GM12878 (cell line): ENCODE results near the gene HYCC1. TPM values are rescaled to one million over a fixed set of nuclear protein-coding genes. Genes with fewer than 3 reads are reported as not detected.
A peak's percentile ranks its signal among the peaks of the same experiment; 100 is the strongest.

Experiments used
- BCL11A ChIP-seq: IDR thresholded peaks from 2 replicates; pipeline ENCODE4 v1.6.1; 2011; ENCODE audit warnings: low read depth, low read length
- CBFB ChIP-seq: IDR thresholded peaks from 2 replicates; pipeline ENCODE4 v1.6.1; 2016; ENCODE audit warnings: antibody characterized with exemption, low read depth
- CHD2 ChIP-seq: IDR thresholded peaks from 2 replicates; pipeline ENCODE4 v1.6.1; 2011; ENCODE audit warnings: low read depth, low read length, improper control_type of control experiment, borderline replicate concordance
- GABPA ChIP-seq: IDR thresholded peaks from 2 replicates; pipeline ENCODE4 v1.6.1; 2014; ENCODE audit warnings: antibody characterized with exemption, low read depth, mild to moderate bottlenecking, inconsistent platforms
- GATAD2B ChIP-seq: fragments of 450-650 bp; conservative IDR thresholded peaks from 2 replicates; pipeline ENCODE4 v1.6.1; 2017; ENCODE audit warnings: low read depth, mild to moderate bottlenecking, moderate library complexity
- JUND ChIP-seq: IDR thresholded peaks from 2 replicates; pipeline ENCODE4 v1.6.1; 2012; ENCODE audit warnings: low read depth, mild to moderate bottlenecking, low read length, improper control_type of control experiment, moderate library complexity
- KAT2A ChIP-seq: conservative IDR thresholded peaks from 2 replicates; pipeline ENCODE4 v1.6.1; 2011; ENCODE audit warnings: low read depth, low read length; ENCODE audit not compliant: control insufficient read depth
- MXI1 ChIP-seq: fragments of 150-350 bp; IDR thresholded peaks from 2 replicates; pipeline ENCODE4 v1.6.1; 2011; ENCODE audit warnings: low read depth, mild to moderate bottlenecking, inconsistent platforms, low read length, improper control_type of control experiment
- NR2C1 ChIP-seq: fragments of 450-650 bp; IDR thresholded peaks from 2 replicates; pipeline ENCODE4 v1.6.1; 2017; ENCODE audit warnings: antibody characterized with exemption, mild to moderate bottlenecking, moderate library complexity
- POLR2AphosphoS2 ChIP-seq: IDR thresholded peaks from 2 replicates; pipeline ENCODE4 v1.6.1; 2011; ENCODE audit warnings: low read depth, mild to moderate bottlenecking, low read length, improper control_type of control experiment, moderate library complexity
- SIN3A ChIP-seq: IDR thresholded peaks from 2 replicates; pipeline ENCODE4 v1.6.1; 2012; ENCODE audit warnings: low read depth, low read length, improper control_type of control experiment
- SREBF2 ChIP-seq: IDR thresholded peaks from 2 replicates; pipeline ENCODE4 v1.6.1; 2012; ENCODE audit warnings: mild to moderate bottlenecking, low read length
- TARDBP ChIP-seq: IDR thresholded peaks from 2 replicates; pipeline ENCODE4 v1.6.1; 2016; ENCODE audit warnings: borderline replicate concordance
- TCF3 ChIP-seq: IDR thresholded peaks from 2 replicates; pipeline ENCODE4 v1.6.1; 2012; ENCODE audit warnings: low read depth, mild to moderate bottlenecking, low read length, borderline replicate concordance; ENCODE audit not compliant: insufficient read depth
- ZNF207 ChIP-seq: fragments of 450-650 bp; IDR thresholded peaks from 2 replicates; pipeline ENCODE4 v1.6.1; 2014; ENCODE audit warnings: antibody characterized with exemption, mild to moderate bottlenecking, borderline replicate concordance
- ZNF274 ChIP-seq: IDR thresholded peaks from one replicate; pipeline ENCODE4 v1.8.0; 2011; ENCODE audit not compliant: insufficient read length, insufficient read depth
- ZSCAN29 ChIP-seq: fragments of 450-650 bp; IDR thresholded peaks from 2 replicates; pipeline ENCODE4 v1.6.1; 2017; ENCODE audit warnings: mild to moderate bottlenecking, moderate library complexity
- polyA plus RNA-seq, 11 experiments: library from polyadenylated mRNA; depleted of rRNA in 4 of 11; unstranded in 6 of 11; stranded (reverse) in 5 of 11; fragments of >200 nt; fragmentation: Nextera tagmentation in 4 of 11; fragmentation: Illumina TruSeq in 1 of 11; extraction: Ambion mirVana in 4 of 11; extraction: Trizol in 1 of 11; gene quantifications; 1 replicate in 1 of 11; 2 replicates in 10 of 11; pipeline versions ENCODE4 v1.2.1 to v1.2.3, GENCODE V29; 2011 to 2016; ENCODE audit warnings: inconsistent platforms in 2 of 11, missing spikeins in 2 of 11, low read depth in 1 of 11
- total RNA-seq, 4 experiments: library from RNA; depleted of rRNA in 3 of 4; stranded (reverse); fragments of >200 nt in 3 of 4; fragmentation: Illumina TruSeq in 1 of 4; extraction: Trizol in 1 of 4; gene quantifications; 2 replicates each; pipeline versions ENCODE4 v1.2.1 to v1.2.3, GENCODE V29; 2013 to 2021
- TF ChIP-seq, protein P1 (sequence below): IDR thresholded peaks from 2 replicates; pipeline ENCODE4 v1.6.1; 2011; ENCODE audit warnings: mild to moderate bottlenecking, low read depth, low read length, moderate library complexity; ENCODE audit not compliant: insufficient replicate concordance
- TF ChIP-seq, protein P2 (sequence below): fragments of 450-650 bp; IDR thresholded peaks from 2 replicates; pipeline ENCODE4 v1.6.1; 2017; ENCODE audit warnings: mild to moderate bottlenecking, moderate library complexity
- TF ChIP-seq, protein P3 (sequence below): IDR thresholded peaks from 2 replicates; pipeline ENCODE4 v1.6.1; 2012; ENCODE audit warnings: mild to moderate bottlenecking, low read depth, low read length
- TF ChIP-seq, protein P4 (sequence below): IDR thresholded peaks from 2 replicates; pipeline ENCODE4 v1.6.1; 2012; ENCODE audit warnings: low read depth, low read length, improper control_type of control experiment

HYCC1 gene
- total and polyA plus RNA-seq, 10 of the 15 experiments (the other 5 are each of a cell fraction or from before 2014, with no cell fraction given), result 8.5 to 62.9 (median 33.1) TPM

- TF ChIP-seq GABPA (no peak), BCL11A (no peak), ZNF274 (no peak), KAT2A (no peak), POLR2AphosphoS2 (peak; percentile 94), ZNF207 (peak; percentile 39; the same call in 1 of the 2 replicates), SIN3A (peak; percentile 77; the same call in 1 of the 2 replicates), GATAD2B (peak; percentile 73; the same call in 1 of the 2 replicates), JUND (no peak), CBFB (peak; percentile 86; the same call in 1 of the 2 replicates), SREBF2 (no peak), MXI1 (peak; percentile 73), NR2C1 (no peak), TARDBP (no peak), TCF3 (peak; percentile 77; the same call in 1 of the 2 replicates), CHD2 (peak; percentile 97), ZSCAN29 (no peak)
- TF ChIP-seq, protein P1, sequence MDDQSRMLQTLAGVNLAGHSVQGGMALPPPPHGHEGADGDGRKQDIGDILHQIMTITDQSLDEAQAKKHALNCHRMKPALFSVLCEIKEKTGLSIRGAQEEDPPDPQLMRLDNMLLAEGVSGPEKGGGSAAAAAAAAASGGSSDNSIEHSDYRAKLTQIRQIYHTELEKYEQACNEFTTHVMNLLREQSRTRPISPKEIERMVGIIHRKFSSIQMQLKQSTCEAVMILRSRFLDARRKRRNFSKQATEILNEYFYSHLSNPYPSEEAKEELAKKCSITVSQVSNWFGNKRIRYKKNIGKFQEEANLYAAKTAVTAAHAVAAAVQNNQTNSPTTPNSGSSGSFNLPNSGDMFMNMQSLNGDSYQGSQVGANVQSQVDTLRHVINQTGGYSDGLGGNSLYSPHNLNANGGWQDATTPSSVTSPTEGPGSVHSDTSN, result peak; percentile 95
- TF ChIP-seq, protein P2, sequence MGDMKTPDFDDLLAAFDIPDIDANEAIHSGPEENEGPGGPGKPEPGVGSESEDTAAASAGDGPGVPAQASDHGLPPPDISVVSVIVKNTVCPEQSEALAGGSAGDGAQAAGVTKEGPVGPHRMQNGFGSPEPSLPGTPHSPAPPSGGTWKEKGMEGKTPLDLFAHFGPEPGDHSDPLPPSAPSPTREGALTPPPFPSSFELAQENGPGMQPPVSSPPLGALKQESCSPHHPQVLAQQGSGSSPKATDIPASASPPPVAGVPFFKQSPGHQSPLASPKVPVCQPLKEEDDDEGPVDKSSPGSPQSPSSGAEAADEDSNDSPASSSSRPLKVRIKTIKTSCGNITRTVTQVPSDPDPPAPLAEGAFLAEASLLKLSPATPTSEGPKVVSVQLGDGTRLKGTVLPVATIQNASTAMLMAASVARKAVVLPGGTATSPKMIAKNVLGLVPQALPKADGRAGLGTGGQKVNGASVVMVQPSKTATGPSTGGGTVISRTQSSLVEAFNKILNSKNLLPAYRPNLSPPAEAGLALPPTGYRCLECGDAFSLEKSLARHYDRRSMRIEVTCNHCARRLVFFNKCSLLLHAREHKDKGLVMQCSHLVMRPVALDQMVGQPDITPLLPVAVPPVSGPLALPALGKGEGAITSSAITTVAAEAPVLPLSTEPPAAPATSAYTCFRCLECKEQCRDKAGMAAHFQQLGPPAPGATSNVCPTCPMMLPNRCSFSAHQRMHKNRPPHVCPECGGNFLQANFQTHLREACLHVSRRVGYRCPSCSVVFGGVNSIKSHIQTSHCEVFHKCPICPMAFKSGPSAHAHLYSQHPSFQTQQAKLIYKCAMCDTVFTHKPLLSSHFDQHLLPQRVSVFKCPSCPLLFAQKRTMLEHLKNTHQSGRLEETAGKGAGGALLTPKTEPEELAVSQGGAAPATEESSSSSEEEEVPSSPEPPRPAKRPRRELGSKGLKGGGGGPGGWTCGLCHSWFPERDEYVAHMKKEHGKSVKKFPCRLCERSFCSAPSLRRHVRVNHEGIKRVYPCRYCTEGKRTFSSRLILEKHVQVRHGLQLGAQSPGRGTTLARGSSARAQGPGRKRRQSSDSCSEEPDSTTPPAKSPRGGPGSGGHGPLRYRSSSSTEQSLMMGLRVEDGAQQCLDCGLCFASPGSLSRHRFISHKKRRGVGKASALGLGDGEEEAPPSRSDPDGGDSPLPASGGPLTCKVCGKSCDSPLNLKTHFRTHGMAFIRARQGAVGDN, result peak; percentile 67
- TF ChIP-seq, protein P3, sequence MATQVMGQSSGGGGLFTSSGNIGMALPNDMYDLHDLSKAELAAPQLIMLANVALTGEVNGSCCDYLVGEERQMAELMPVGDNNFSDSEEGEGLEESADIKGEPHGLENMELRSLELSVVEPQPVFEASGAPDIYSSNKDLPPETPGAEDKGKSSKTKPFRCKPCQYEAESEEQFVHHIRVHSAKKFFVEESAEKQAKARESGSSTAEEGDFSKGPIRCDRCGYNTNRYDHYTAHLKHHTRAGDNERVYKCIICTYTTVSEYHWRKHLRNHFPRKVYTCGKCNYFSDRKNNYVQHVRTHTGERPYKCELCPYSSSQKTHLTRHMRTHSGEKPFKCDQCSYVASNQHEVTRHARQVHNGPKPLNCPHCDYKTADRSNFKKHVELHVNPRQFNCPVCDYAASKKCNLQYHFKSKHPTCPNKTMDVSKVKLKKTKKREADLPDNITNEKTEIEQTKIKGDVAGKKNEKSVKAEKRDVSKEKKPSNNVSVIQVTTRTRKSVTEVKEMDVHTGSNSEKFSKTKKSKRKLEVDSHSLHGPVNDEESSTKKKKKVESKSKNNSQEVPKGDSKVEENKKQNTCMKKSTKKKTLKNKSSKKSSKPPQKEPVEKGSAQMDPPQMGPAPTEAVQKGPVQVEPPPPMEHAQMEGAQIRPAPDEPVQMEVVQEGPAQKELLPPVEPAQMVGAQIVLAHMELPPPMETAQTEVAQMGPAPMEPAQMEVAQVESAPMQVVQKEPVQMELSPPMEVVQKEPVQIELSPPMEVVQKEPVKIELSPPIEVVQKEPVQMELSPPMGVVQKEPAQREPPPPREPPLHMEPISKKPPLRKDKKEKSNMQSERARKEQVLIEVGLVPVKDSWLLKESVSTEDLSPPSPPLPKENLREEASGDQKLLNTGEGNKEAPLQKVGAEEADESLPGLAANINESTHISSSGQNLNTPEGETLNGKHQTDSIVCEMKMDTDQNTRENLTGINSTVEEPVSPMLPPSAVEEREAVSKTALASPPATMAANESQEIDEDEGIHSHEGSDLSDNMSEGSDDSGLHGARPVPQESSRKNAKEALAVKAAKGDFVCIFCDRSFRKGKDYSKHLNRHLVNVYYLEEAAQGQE, result no peak
- TF ChIP-seq, protein P4, sequence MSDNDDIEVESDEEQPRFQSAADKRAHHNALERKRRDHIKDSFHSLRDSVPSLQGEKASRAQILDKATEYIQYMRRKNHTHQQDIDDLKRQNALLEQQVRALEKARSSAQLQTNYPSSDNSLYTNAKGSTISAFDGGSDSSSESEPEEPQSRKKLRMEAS, result peak; percentile 61; the same call in 1 of the 2 replicates
Measured at GRCh38 chr7:23013715-23014649, at the start of gene HYCC1 (continued).
